ENCODE data around the gene TAMALIN.

Gene TAMALIN

DNA sequence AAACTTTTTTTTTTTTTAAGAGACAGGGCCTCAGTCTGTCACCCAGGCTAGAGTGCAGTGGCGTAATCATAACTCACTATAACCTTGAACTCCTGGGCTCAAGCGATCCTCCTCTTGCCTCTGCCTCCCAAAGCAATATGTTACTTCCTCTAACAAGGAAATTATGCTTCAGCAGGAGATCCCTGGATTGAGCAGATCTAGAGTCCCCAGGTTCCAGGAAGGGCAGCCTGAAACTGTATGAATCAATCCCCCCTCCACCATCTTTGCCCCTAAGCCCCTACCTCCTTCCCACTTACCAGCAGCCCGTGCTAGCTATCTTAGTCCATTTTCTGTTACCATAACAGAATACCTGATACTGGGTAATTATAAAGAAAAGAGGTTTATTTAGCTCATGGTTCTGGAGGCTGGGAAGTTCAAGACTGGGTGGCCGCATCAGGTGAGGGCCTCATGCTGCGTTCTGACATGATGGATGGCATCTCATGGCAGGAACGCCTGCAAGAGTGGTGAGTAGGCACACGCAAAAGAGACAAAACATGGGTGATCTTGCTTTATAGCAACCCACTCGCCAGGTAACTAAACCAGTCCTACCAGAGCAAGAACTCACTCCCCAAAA lies 5.0 kb downstream of the TAMALIN start:
- TF ChIP-seq, protein P1, sequence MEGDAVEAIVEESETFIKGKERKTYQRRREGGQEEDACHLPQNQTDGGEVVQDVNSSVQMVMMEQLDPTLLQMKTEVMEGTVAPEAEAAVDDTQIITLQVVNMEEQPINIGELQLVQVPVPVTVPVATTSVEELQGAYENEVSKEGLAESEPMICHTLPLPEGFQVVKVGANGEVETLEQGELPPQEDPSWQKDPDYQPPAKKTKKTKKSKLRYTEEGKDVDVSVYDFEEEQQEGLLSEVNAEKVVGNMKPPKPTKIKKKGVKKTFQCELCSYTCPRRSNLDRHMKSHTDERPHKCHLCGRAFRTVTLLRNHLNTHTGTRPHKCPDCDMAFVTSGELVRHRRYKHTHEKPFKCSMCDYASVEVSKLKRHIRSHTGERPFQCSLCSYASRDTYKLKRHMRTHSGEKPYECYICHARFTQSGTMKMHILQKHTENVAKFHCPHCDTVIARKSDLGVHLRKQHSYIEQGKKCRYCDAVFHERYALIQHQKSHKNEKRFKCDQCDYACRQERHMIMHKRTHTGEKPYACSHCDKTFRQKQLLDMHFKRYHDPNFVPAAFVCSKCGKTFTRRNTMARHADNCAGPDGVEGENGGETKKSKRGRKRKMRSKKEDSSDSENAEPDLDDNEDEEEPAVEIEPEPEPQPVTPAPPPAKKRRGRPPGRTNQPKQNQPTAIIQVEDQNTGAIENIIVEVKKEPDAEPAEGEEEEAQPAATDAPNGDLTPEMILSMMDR (IDR thresholded peaks at IDR 0.05; ENCODE audit: low read depth, low read length), result no peak
- Histone ChIP-seq H3K27ac (no peak overlapping the region), H3K27me3 (ENCODE audit: insufficient read depth, low read depth, severe bottlenecking) (no peaks in the 10 kb centered on the region), H3K4me3 (ENCODE audit: low read depth, low read length) (no peak overlapping the region), H3K9me3 (ENCODE audit: severe bottlenecking) (no peaks in the 10 kb centered on the region), H3K36me3 (peaks cover 5% of the 10 kb centered on the region; the same call in 1 of the 2 replicates)
- no peak for DNase-seq

DNA sequence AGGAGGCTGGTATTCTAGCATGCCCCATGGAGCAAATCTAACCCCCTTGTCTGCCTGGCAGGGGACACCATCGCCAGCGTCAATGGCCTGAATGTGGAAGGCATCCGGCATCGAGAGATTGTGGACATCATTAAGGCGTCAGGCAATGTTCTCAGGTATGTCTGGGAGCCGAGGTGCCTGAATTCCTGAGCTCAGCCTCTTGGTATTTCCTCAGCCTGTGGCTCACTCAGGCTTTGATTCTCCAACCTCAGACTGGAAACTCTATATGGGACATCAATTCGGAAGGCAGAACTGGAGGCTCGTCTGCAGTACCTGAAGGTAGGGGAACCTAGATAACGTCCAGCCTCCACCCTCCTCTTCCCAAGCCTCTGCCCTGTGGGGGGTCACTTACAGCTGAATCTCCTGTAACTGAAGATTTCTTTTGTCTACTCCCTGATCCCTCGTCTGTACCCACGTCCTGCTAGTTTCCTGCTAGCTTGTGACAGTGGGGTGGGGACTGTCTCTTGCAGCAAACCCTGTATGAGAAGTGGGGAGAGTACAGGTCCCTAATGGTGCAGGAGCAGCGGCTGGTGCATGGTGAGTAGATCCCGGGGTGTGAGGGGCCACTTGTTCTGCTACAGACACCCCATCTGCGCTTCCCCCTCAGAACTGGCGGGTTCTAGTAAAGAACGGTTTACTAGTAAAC lies 7.0 kb downstream of the TAMALIN start:
- H3K4me3 ChIP-seq (ENCODE audit: low read depth, low read length), result no peak overlapping the region
- no peaks in the 10 kb centered on the region for H3K9me3 ChIP-seq (ENCODE audit: severe bottlenecking)
- H3K27me3 ChIP-seq (ENCODE audit: insufficient read depth, low read depth, severe bottlenecking), result no peaks in the 10 kb centered on the region
- peaks cover 5% of the 10 kb centered on the region; the same call in 1 of the 2 replicates for H3K36me3 ChIP-seq
- TF ChIP-seq, protein P1 (IDR thresholded peaks at IDR 0.05; ENCODE audit: low read depth, low read length), result no peak
- no peak for DNase-seq
- no peak overlapping the region for H3K27ac ChIP-seq

DNA sequence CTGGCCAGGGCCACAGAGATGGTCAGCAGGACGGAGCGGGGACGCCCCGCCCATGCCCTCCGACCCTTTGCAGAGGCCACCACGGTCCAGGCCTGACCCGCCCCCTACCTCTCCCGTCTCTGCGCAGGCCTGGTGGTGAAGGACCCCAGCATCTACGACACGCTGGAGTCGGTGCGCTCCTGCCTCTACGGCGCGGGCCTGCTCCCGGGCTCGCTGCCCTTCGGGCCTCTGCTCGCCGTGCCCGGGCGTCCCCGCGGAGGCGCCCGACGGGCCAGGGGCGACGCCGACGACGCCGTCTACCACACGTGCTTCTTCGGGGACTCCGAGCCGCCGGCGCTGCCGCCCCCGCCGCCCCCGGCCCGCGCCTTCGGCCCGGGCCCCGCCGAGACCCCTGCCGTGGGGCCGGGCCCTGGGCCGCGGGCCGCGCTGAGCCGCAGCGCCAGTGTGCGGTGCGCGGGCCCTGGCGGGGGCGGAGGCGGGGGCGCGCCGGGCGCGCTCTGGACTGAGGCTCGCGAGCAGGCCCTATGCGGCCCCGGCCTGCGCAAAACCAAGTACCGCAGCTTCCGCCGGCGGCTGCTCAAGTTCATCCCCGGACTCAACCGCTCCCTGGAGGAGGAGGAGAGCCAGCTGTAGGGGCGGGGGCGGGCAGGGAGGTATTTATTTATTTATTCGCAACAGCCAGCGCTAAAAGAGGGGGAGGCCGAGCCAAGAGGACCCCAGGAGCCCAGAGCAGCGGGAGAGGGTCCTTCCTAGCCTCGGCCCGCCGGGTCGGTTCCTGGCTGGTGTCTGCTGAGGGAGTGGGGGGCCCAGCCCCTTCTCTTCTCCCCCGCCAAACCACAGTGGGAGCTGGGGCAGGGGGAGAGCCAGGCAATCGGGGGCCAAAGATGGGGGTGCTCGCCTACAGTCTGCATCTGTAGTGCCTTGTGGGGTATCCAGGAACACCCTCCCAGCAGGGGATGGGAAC lies 8.1 kb downstream of the TAMALIN start:
- H3K36me3 ChIP-seq, result peaks cover 5% of the 10 kb centered on the region; the same call in 1 of the 2 replicates
- no peak for DNase-seq
- TF ChIP-seq, protein P1 (IDR thresholded peaks at IDR 0.05; ENCODE audit: low read depth, low read length), result no peak
- H3K27ac ChIP-seq, result no peak overlapping the region
- H3K4me3 ChIP-seq (ENCODE audit: low read depth, low read length), result no peak overlapping the region
- no peaks in the 10 kb centered on the region for H3K27me3 ChIP-seq (ENCODE audit: insufficient read depth, low read depth, severe bottlenecking)
- H3K9me3 ChIP-seq (ENCODE audit: severe bottlenecking), result no peaks in the 10 kb centered on the region

DNA sequence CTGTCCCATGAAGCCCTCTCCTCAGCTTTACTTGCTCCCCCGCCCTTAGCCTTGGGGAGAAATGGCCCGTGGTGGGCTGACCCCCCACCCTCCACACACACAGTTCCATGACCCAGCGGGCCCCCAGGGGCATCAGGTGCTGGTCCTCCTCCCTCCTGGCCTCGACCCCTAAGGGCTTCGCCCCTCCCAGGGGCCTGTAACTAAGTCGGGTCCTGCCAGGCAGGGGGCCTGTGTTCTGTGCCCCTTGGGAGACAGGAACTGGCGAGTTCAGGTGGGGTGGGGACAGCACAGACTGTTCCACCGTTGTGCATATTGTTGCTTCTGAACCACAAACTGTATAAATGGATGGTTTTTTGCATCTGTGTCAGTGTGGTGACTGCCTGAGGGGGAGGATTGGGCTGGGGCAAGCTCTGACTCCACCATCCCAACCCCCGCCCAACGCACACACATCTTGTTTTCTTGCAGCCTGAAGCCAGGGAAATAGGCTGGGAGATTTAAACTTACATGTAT lies 8.8 kb downstream of the TAMALIN start:
- Histone ChIP-seq H3K27me3 (ENCODE audit: insufficient read depth, low read depth, severe bottlenecking) (no peaks in the 10 kb centered on the region), H3K36me3 (peaks cover 5% of the 10 kb centered on the region; the same call in 1 of the 2 replicates), H3K4me3 (ENCODE audit: low read depth, low read length) (no peak overlapping the region), H3K9me3 (ENCODE audit: severe bottlenecking) (no peaks in the 10 kb centered on the region), H3K27ac (no peak overlapping the region)
- TF ChIP-seq, protein P1 (IDR thresholded peaks at IDR 0.05; ENCODE audit: low read depth, low read length), result no peak
- DNase-seq, result no peak

DNA sequence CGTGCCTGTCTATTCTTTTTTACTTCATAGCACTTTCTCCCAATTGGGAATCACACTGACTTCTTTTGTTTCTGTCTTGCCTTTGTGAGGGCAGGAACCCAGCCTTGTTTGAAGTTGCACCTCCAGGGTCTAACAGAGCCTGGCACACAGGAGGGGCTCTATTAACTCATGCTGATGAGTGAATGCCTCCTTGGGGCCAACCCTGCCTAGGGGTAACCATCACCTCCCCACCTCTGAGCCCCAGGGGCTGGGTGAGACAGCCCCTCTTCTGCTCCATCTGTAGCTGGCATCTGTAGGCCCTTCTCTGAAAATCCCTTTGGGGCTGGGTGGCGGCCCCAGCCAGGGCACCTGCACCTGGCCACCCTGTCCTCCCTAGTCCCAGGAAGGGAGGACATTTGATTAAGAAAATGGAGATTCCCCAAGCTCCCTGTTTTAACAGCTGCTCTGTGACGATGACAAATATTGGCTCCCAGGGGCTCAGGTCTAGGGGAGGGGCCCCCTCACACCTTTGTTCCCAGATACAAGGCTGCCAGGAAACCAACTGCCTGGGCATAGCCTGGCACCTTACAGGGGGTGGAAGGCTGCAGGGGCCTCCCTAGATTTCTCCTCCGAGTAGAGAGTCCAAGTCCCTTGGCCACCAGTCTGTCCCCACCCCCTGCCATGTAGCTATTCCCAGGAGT lies 11.8 kb downstream of the TAMALIN start:
- Histone ChIP-seq H3K36me3 (0 out of 2 replicates have a peak, but pooled peaks cover 2% of the 10 kb centered on the region), H3K27ac (no peak overlapping the region), H3K4me3 (ENCODE audit: low read depth, low read length) (no peak overlapping the region), H3K27me3 (ENCODE audit: insufficient read depth, low read depth, severe bottlenecking) (no peaks in the 10 kb centered on the region), H3K9me3 (ENCODE audit: severe bottlenecking) (no peaks in the 10 kb centered on the region)
- no peak for DNase-seq
- TF ChIP-seq, protein P1 (IDR thresholded peaks at IDR 0.05; ENCODE audit: low read depth, low read length), result no peak
